ENCODE measurements around the gene PLPP4. TPM values are rescaled to one million over a fixed set of nuclear protein-coding genes. Genes with fewer than 3 reads are reported as not detected.

Gene PLPP4
- total RNA-seq: 5.2 and 16.5 TPM in 2 replicates

DNA sequence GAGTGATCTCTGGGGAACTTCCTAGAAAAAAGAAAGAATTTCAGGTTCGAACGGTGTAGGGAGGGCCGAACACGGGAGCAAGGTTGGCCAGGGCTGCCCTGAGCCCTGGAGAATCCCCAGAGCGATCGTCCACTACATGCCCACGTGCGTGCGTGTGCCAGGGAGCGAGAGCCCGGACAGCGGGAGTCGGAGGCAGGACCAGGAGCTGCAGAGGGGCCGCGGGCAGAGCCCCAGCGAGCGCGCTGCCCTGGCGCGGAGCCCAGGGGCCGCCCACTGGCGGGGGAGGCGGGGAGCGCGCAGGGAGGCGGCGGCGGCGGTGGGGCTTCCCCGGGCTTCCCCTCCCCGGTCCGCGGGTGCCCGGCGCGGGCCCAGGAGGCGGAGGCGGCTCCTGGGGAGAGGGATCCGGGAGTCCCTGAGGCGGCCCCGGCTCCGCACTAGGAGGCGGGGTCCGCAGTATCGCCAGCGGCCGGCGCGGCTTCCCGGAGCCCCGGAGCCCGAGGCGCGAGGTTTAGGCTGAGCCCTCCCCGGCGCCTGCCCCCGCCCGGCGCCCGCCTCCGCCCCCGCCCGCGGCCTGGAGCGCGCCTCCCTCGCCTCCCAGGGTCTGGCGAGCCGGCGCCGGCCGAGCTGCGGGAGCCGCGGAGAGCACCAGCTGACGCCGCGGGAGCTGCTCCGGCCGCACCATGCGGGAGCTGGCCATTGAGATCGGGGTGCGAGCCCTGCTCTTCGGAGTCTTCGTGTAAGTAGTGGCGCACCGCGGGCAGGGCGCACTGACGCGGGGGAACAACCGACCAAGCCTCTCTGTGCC, at the start of gene PLPP4:
PLPP4 (plus strand) TSS at position 602 of the 805 bp plus-strand sequence; CDS start at position 681, 79 bp downstream.
- no peak for DNase-seq (ENCODE audit: low read depth, low spot score)

DNA sequence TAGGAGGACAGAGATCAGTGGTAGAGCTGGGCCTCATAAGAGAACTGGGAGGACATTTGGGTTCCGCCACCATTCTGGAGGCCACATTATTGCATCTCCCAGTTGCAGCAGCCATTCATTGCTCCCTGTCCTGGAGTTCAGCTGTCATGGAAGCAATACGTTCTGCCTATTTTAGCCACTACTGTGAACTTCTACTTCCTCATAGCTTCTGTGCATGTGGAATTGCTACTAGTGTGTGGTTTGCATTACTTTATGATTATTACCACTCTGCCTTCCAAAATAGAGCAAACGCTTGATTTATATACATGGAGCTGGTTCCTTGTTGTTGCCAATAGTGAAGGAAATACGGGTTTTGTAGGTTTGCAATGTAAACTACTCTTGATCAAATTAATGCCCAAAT, 47.2 kb upstream of the PLPP4 start:
- no peak for DNase-seq (ENCODE audit: low read depth, low spot score)

DNA sequence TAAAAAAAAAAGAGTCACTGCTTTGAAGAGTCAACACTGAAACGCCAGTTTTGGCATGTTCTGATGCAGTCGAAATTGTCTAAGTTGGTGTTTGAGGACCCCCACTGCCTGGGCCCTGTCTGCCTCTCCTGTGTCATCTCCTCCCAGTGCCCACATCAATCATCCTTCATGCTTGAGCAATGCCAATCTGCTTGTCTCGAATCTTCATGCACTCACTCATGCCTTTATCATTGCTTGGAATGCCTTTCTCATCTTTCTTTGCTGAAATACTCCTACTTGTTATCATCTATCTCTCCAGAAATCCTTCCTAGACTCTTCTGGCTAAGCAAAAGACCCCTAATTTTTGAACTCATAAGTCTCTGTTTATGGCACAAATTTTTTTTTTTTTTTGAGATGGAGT, 42.1 kb upstream of the PLPP4 start:
- no peak for DNase-seq (ENCODE audit: low read depth, low spot score)

DNA sequence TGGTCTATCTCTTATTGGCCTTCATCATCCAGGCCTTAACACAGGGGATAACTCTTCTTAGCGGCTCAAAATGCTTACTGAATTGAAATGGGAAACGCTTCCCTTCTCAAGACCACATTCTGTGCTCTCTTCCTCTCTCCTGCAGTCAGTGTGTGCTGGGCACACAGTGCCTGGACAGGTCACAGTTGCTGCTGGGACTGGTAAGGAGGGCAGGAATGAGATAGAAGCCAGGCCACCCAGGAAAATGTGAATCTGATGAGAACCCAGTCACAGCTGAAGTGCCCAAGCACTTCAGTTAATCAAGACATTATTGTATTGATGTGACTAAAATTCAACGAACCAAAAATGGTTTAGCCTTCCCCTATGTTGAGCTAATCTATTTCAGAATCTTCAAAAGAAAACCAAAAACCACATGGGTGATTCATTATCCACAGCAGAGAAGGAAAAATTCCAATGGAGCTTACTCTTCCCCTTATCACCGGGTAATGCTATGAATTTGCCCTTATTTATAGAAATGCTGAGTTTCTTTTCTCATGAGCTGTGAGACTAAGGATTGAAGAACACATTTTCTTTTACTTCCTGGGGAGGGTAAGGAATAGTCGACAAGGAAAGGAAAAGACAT, 41.2 kb upstream of the PLPP4 start:
- no peak for DNase-seq (ENCODE audit: low read depth, low spot score)

DNA sequence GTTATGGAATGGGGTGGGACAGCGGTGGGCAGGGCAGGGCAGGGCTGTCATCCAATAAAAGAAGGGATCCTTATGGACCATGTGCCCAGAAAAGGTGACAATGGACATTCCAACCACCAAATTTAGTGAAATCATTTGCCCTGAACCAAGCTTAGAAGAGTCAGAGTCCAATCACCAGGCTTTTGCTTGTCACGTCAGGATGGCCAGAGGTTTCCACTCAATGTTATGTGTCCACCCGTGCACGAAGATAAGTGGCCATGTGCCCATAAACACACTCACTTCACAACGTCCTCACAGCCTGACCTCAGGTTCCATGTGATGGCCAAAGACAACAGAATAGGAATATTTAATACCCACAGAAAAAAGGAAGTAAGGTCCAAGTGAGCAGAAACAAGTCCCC, 36.6 kb upstream of the PLPP4 start:
- no peak for DNase-seq (ENCODE audit: low read depth, low spot score)

DNA sequence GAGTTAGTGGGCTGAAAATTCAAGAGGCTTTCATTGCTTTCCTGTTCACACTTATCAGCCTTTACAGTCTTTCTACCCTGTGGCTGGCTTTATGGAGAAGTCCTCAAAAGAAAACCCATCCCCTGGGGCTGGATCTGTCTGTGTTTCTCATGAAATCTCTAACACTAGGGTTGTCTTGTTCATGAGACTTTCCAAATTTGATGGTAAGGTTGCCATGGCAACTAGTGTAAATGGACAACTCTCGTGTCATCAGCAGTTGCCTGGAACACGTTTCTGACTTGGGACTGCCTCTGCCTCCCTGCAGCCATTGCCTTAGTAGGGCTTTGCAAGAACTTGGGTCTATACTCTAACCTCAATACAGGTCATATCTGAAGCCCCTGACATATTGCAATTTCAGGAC, 35.8 kb upstream of the PLPP4 start:
- no peak for DNase-seq (ENCODE audit: low read depth, low spot score)

DNA sequence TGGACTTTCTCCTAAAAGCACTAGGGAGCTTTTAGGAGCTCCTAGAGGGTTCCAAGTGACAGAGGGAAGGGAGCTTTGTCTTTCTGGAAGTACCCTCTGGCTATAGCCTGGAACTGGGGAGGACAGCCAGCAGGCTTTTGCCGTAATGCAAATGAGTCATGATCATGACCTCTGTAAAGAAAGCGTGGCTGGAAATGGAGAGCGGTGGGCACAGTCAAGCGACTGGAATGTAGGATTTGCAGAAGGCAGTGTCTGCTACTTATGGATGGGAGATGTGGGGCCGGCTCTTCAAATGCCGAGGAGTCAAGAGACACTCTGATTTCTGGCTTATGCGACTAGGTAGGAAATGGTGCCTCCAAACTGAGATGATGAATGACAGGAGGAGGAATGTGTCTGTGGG, 34.6 kb upstream of the PLPP4 start:
- no peak for DNase-seq (ENCODE audit: low read depth, low spot score)

DNA sequence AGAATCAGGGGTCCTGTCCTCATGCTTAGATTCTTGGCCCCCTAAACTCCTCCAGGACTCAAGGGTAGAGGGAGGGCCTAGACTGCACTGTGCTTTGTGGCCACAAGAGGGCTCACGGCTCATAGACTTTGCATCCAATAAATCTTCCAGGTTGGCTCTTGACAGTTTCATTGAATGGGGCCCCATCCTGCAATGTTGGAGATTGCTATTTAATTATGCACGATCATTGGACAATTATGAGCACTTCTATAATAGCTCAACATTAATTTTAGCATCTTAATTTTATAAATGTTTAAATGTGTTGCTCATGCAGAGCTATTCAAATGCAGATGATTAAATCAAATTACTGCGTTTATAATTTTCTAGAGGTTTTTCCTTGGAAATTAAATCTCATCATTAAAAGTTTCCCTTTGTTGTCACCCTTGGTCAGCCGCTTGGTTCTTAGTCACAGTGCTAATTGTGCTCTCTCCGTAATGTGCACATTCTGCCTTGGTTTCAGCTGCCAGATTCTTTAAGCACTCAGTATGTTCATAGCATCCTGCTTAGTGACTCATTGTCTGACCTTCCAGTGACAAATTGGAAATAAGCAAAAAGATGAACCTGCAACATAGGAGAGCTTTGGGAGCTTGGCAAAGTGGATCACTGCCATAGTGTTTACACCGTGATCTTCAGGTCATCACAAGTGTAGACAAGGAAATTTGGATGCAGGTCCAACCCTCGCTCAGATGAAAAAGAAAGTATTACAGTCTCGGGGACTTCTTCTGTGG, 33.4 kb upstream of the PLPP4 start:
- DNase-seq (ENCODE audit: low read depth, low spot score): peak; percentile 40

DNA sequence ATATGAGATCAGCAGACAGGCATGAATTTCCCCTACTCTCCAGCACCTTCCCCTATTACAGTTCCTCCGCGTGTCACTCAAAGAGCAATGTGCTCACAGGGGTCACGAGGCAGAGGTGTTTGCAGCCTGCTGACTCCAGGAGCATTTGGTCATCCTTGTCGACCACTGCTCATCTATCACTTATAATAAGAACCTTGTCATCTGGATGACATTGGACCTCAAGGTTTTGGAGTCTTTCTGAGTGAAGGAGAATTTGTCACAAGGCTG, 32.9 kb upstream of the PLPP4 start:
- DNase-seq (ENCODE audit: low read depth, low spot score): no peak

DNA sequence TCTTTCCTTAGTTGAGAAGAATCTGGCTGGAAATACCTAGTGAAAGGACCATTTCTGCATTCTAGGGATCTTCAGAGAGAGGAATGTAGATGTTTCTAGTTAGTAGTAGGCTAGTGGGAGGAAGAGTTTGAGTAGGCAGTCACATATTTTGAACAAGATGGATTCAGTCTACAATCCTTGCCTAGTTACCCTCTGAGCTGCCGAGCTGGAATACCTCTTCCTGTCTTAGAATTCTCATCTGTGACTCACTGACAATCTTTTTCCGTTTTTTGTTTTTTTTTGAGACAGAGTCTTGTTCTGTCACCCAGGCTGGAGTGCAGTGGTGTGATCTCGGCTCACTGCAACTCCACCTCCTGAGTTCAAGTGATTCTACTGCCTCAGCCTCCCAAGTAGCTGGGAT, 30.7 kb upstream of the PLPP4 start:
- no peak for DNase-seq (ENCODE audit: low read depth, low spot score)

DNA sequence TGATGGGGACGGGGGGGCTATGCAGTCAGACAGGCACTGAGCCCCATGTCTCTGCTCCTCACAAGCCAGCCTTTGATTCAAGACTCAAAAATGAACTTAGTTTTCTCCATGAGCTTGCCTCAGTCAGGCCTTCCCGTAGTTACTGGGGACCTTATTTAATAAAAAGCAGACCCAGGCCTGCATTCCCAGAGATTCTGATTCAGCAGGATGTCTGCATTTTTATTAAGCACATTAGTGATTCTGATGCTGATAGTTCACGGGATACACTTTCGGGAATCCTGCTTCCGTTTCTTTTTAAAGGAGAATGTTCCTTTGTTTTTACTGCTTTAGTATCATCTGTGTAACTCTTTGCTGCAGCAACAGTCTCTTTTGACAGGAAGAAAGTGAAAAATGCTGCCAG, 28.3 kb upstream of the PLPP4 start:
- DNase-seq (ENCODE audit: low read depth, low spot score): no peak

DNA sequence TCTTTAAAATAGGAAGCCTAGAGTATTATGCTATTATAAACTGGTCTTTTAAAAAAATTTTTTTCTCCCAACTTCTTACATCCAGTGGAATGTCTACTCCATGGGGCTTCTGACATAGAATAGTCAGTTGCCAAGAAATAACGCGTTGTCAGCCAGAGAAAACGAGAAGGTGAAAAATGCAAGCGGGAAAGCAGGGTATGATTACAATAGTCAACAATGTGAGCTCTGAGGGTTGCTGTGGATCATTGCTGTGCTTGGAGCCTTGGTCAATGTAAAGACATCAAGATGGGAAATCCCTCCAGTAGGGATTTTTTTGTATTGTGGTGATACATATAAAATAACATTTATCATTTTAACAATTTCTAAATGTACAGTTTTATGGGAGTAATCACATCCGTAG, 27.6 kb upstream of the PLPP4 start:
- no peak for DNase-seq (ENCODE audit: low read depth, low spot score)

DNA sequence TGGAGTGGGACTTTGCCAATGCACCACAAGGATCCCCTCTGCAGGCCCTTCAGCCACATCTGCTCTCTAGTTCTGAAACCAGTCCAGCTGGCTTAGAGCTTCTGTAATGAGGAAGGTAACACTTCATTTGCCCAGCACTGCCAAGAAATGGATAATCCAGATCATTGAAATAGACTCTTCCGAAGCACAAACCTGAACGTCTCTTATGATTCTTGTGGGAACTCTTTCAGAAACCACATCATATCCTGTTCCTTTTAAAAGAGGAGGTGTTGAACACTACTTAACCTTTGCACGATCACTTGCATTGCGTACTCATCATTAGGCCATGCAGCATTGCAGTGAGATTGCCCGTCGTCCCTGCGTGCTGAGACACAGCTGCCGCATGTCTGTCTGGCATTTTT, 25.8 kb upstream of the PLPP4 start:
- DNase-seq (ENCODE audit: low read depth, low spot score): no peak

DNA sequence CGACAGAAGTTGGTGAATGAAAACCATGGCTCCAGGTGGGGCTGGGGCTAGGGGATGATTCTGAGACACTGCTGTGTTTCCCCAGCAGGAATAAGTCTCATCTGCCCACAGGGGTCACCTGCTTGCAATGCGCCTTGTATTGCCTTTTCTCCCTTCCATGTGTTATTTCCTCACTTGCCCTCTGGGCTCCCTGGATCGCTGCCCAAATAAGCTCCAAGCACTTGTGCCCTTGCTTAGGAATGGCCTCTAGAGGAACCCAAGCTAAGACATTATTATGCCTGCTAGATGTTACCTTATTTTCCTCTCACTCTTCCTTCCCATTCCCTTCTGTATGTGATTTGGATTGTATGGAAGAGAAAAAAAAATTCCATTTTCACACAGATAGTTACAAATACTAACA, 24.8 kb upstream of the PLPP4 start:
- DNase-seq (ENCODE audit: low read depth, low spot score): no peak

DNA sequence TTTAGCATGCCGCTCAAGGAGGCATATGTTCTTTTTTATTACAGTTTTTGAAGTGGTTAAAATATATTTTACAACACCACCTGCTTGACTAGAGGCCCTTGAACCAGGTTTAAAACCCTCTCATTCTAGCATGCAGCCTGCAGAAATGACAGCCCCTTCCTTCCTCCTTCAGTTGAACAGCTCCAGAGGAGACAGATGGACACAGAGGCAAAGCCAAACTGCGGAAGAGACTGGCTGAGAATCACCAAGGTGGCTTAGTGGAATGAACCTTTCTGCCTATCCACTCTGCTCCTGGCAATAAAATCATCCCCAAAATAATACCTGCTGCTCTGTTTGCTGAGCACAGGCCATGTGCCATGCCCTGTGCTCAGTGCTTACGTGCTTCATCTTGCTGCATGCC, 23.9 kb upstream of the PLPP4 start:
- no peak for DNase-seq (ENCODE audit: low read depth, low spot score)

DNA sequence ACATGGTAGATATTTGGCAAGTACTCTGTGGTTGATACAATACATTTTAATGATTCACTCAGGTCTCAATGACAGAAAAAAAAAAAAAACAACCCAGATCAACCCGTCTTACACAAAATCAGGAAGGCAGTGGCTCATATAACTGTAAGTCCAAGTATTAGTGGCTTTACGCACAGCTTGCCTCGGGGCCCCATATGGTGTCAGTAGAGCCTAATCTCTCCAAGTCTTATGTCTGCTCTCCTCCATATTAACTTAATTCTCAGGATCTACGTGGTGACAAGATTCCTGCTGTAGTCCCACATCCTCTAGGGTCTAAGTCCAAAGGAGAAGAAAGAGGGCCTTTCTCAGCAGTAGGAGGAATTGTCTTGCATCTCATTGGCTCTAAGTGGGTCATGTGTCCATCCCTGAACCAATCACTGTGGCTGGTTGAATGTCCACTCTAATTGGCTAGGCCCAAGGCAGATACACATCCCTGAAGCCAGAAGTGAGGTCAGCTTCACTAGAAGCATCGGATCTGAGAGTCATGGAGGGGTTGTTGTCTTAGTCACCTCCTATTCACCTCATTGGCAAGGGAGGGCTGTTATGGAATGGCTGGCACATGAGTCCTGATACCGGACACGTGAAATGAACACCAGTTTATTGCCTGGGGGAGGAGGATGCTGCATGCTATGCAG, 20.5 kb upstream of the PLPP4 start:
- no peak for DNase-seq (ENCODE audit: low read depth, low spot score)

DNA sequence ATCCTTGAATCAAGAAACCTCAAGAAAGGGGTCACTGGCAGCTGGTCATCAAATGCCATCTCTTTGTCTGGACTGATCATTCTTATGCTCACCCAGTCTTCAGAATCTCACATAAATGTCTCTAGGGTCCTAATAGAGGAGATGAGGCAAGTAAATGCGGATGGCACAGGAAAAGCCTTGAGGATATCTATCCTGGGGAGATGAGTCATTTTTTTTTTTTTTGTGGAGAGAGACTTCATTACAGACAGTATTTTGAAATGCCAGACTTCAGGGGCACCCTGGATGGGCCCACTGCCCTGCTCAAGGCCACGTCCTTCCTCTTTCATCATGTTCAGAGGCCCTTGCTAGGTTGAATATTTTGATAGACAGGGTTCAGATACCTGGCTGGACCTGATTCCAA, 19.5 kb upstream of the PLPP4 start:
- DNase-seq (ENCODE audit: low read depth, low spot score): no peak

DNA sequence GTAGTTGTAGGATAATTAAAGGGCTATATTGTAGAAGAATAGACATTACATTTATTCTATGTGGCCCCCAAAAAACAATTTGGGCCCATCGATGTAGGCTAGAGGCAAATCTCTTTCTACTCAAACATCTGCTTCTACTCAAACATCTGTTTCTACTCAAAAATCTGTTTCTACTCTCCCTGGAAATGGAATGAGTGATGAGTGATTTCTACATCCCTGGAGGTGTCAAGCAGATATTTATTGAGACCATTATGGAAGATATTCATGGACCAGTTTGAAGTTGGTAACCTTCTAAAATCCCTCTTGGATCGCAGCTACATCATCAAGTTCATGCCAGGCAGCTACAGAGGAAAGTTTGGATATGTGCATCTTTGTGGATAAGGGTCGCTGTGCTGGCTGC, 5.1 kb upstream of the PLPP4 start:
- DNase-seq (ENCODE audit: low read depth, low spot score): no peak

DNA sequence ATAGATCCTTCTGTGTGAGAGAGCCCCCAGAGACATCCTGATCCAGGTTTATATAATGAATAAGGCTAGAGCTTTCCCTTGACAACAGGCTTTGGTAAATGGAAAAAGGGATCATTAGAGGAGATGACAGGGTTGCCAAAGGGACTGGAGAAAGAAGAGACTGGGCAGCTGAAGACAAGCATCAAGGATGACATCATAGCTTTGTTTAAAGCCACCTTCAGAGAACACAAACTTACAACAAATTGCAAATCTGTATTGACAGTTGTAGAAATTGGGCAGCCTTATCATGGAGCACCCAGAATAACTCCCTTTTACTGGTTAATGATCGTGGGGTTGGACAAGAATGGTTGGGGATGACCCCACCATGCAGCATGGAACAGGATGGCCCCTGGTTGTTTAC, 3.7 kb upstream of the PLPP4 start:
- no peak for DNase-seq (ENCODE audit: low read depth, low spot score)

DNA sequence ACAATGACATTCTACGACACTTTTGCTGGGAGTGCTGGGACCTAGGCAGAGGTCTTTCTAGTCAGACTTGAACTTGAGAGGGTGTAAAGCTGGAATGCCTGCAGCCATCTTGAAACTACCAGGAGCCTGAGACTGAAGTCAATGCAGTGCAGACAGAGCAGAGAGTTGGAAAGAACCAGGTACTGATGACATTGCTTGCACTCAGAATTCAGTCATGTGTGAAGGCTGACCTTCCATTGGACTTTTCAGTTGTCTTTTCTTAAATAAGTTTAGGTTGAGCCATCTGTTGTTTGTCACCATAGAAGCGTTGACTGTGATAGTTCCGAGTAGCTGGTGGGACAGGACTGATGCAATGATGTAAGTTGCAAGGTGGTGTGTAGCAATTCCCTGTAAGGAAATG, 3.1 kb upstream of the PLPP4 start:
- DNase-seq (ENCODE audit: low read depth, low spot score): no peak

DNA sequence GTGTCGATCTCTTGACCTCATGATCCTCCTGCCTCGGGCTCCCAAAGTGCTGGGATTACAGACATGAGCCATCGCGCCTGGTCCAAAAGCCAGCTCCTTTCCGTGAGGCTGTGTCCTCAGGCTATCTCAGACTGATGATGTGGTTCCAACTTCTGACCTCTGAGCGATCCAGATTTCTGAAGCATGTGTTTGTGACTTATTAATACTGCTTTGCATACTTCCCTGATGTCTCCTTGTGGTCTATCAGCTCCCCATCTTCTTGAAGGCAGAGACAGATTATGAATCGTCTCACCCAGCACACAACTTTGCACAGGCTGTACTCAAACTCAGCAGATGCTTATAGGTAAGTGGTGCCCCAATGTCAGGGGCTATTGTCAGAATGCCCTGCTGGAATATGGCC, 2.0 kb upstream of the PLPP4 start:
- DNase-seq (ENCODE audit: low read depth, low spot score): no peak

DNA sequence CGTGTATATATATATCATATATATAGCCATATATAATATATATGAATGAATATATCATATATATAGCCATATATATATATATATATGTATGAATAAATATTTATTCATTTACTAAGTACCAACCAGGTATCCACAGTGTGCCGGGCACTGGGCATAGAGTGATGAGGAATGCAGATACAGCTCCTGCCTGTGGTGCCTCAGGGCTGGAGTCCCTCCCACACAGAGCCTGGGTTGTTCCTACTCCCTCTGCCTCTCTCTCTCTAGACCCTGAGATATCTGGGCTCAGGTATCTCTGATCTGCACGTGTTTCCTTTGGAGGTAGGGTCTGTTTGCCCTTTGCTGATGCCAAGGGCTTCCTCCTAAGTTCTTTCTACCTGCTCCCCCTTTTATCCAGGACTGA, 1.4 kb upstream of the PLPP4 start:
- DNase-seq (ENCODE audit: low read depth, low spot score): no peak

All from pulmonary artery endothelial cell (primary cell).